H9 (cell line): ENCODE data around the gene ZNF641. TPM values are rescaled to one million over a fixed set of nuclear protein-coding genes. Genes with fewer than 3 reads are reported as not detected.

Source experiments
- DNase-seq: peaks from one replicate; pipeline ENCODE4 v3.0.0-alpha.2; 2017
- H2AFZ ChIP-seq: one replicate; pipeline ENCODE4 v1.6.1; 2013; ENCODE audit warnings: mild to moderate bottlenecking, low read length, control low read depth, moderate library complexity
- H2AK5ac ChIP-seq: 2 replicates; pipeline ENCODE4 v1.6.1; 2013; ENCODE audit warnings: low read length, control low read depth, mixed read lengths; ENCODE audit not compliant: insufficient read length
- H2BK120ac ChIP-seq: one replicate; pipeline ENCODE4 v1.6.1; 2013; ENCODE audit warnings: low read depth, mild to moderate bottlenecking, low read length, control low read depth, inconsistent platforms; ENCODE audit not compliant: poor library complexity, severe bottlenecking
- H2BK12ac ChIP-seq: 2 replicates; pipeline ENCODE4 v1.6.1; 2013; ENCODE audit warnings: low read length, control low read depth, mixed read lengths, low read depth; ENCODE audit not compliant: insufficient read length
- H2BK15ac ChIP-seq: 2 replicates; pipeline ENCODE4 v1.6.1; 2013; ENCODE audit warnings: low read depth, low read length, control low read depth
- H2BK20ac ChIP-seq: one replicate; pipeline ENCODE4 v1.6.1; 2013; ENCODE audit warnings: low read depth, mild to moderate bottlenecking, low read length, control low read depth, inconsistent platforms; ENCODE audit not compliant: poor library complexity, severe bottlenecking
- H2BK5ac ChIP-seq: 2 replicates; pipeline ENCODE4 v1.6.1; 2013; ENCODE audit warnings: low read length, control low read depth, mixed read lengths; ENCODE audit not compliant: insufficient read length
- H3K14ac ChIP-seq: 2 replicates; pipeline ENCODE4 v1.6.1; 2013; ENCODE audit warnings: low read length, control low read depth; ENCODE audit not compliant: insufficient read depth
- H3K18ac ChIP-seq: 2 replicates; pipeline ENCODE4 v1.6.1; 2013; ENCODE audit warnings: low read depth, mild to moderate bottlenecking, mixed read lengths, low read length, control low read depth; ENCODE audit not compliant: insufficient read length
- H3K23ac ChIP-seq: 2 replicates; pipeline ENCODE4 v1.6.1; 2013; ENCODE audit warnings: low read length, control low read depth, mixed read lengths, low read depth; ENCODE audit not compliant: insufficient read length
- H3K23me2 ChIP-seq: 2 replicates; pipeline ENCODE4 v1.6.1; 2013; ENCODE audit warnings: low read depth, mild to moderate bottlenecking, mixed read lengths, low read length, control low read depth; ENCODE audit not compliant: insufficient read length, poor library complexity, severe bottlenecking
- H3K27ac ChIP-seq: 2 replicates; pipeline ENCODE4 v1.5.1; 2013; ENCODE audit warnings: low read length, control low read depth, mixed read lengths, low read depth; ENCODE audit not compliant: insufficient read length
- H3K27me3 ChIP-seq: 2 replicates; pipeline ENCODE4 v1.6.1; 2013; ENCODE audit warnings: low read length, control low read depth, inconsistent platforms; ENCODE audit not compliant: insufficient read depth
- H3K4ac ChIP-seq: 2 replicates; pipeline ENCODE4 v1.6.1; 2013; ENCODE audit warnings: low read depth, mild to moderate bottlenecking, control low read depth, inconsistent platforms, low read length, moderate library complexity
- H3K4me1 ChIP-seq: 2 replicates; pipeline ENCODE4 v1.6.1; 2013; ENCODE audit warnings: low read length, control low read depth, inconsistent platforms; ENCODE audit not compliant: insufficient read depth
- H3K4me2 ChIP-seq: 2 replicates; pipeline ENCODE4 v1.6.1; 2013; ENCODE audit warnings: low read length, control low read depth, mixed read lengths; ENCODE audit not compliant: insufficient read length, insufficient read depth
- H3K56ac ChIP-seq: 2 replicates; pipeline ENCODE4 v1.6.1; 2013; ENCODE audit warnings: low read depth, mild to moderate bottlenecking, mixed read lengths, low read length, control low read depth; ENCODE audit not compliant: insufficient read length
- H3K79me1 ChIP-seq: 2 replicates; pipeline ENCODE4 v1.6.1; 2013; ENCODE audit warnings: low read depth, mild to moderate bottlenecking, moderate library complexity, low read length, control low read depth, inconsistent platforms; ENCODE audit not compliant: insufficient read depth, poor library complexity, severe bottlenecking
- H3K79me2 ChIP-seq: 2 replicates; pipeline ENCODE4 v1.6.1; 2013; ENCODE audit warnings: low read length, control low read depth, inconsistent platforms; ENCODE audit not compliant: insufficient read depth
- H3K9ac ChIP-seq: 2 replicates; pipeline ENCODE4 v1.6.1; 2013; ENCODE audit warnings: low read length, control low read depth, mixed read lengths; ENCODE audit not compliant: insufficient read length; ENCODE audit errors: extremely low read depth
- H3K9me3 ChIP-seq: one replicate; pipeline ENCODE4 v1.6.1; 2013; ENCODE audit warnings: low read depth, low read length, inconsistent platforms; ENCODE audit not compliant: control insufficient read depth
- H3T11ph ChIP-seq: one replicate; pipeline ENCODE4 v1.6.1; 2013; ENCODE audit warnings: mild to moderate bottlenecking, low read length, control low read depth, inconsistent platforms
- H4K20me1 ChIP-seq: one replicate; pipeline ENCODE4 v1.6.1; 2013; ENCODE audit not compliant: control insufficient read depth, insufficient read length, insufficient read depth
- H4K5ac ChIP-seq: 2 replicates; pipeline ENCODE4 v1.6.1; 2013; ENCODE audit warnings: low read depth, mild to moderate bottlenecking, mixed read lengths, low read length, control low read depth; ENCODE audit not compliant: insufficient read length
- H4K8ac ChIP-seq: replicated peaks from 2 replicates; pipeline ENCODE4 v1.6.1; 2013; ENCODE audit warnings: low read length, control low read depth, mixed read lengths, low read depth; ENCODE audit not compliant: insufficient read length
- H4K91ac ChIP-seq: 2 replicates; pipeline ENCODE4 v1.6.1; 2013; ENCODE audit warnings: low read depth, mild to moderate bottlenecking, moderate library complexity, mixed read lengths, low read length, control low read depth; ENCODE audit not compliant: insufficient read length
- H3K27ac Mint-ChIP-seq, 3 experiments: 2 replicates in 2 of 3; 3 replicates in 1 of 3; pipeline ENCODE4 v1.8.0; 2020 to 2021; ENCODE audit warnings: mixed read lengths in 3 of 3, mild to moderate bottlenecking in 1 of 3, moderate library complexity in 1 of 3
- H3K27me3 Mint-ChIP-seq: 2 replicates; pipeline ENCODE4 v1.8.0; 2021; ENCODE audit warnings: low read depth, mild to moderate bottlenecking, moderate library complexity, mixed read lengths
- H3K36me3 Mint-ChIP-seq, 3 experiments: 2 replicates in 2 of 3; 3 replicates in 1 of 3; pipeline ENCODE4 v1.8.0; 2020 to 2021; ENCODE audit warnings: low read depth in 3 of 3, mixed read lengths in 3 of 3; ENCODE audit not compliant: insufficient read depth in 1 of 3
- H3K4me1 Mint-ChIP-seq, 2 experiments: 2 replicates each; pipeline ENCODE4 v1.8.0; 2020; ENCODE audit warnings: mixed read lengths in 2 of 2
- H3K4me3 Mint-ChIP-seq, 2 experiments: 2 replicates in 1 of 2; 3 replicates in 1 of 2; pipeline ENCODE4 v1.8.0; 2020 to 2021; ENCODE audit warnings: mild to moderate bottlenecking in 2 of 2, mixed read lengths in 2 of 2, moderate library complexity in 1 of 2
- H3K9me3 Mint-ChIP-seq, 2 experiments: 2 replicates in 1 of 2; 3 replicates in 1 of 2; pipeline ENCODE4 v1.8.0; 2020; ENCODE audit warnings: mild to moderate bottlenecking in 2 of 2, mixed read lengths in 2 of 2, moderate library complexity in 1 of 2
- CTCF ChIP-seq: fragments of 200-600 bp; sonication (generic); conservative IDR thresholded peaks from 3 replicates; pipeline ENCODE4 v1.8.0; 2021; ENCODE audit warnings: antibody characterized with exemption, mild to moderate bottlenecking
- WGBS: extraction: QIAGEN DNeasy Blood & Tissue Kit; methylation state at CpG from one replicate; pipeline ENCODE4 v1.1.7; 2013; ENCODE audit warnings: missing lambda C conversion rate, low lambda C conversion rate, mixed read lengths; ENCODE audit not compliant: insufficient read length; ENCODE audit errors: extremely low coverage; 5-methylcytosine and 5-hydroxymethylcytosine counted together
- total RNA-seq: library from RNA; stranded (reverse); gene quantifications from 2 replicates; pipeline ENCODE4 v1.2.1, GENCODE V29; 2021

The ZNF641 gene
- total RNA-seq, 1 experiment from 2014 or later: 8.5 TPM

GRCh38 chr12:48389409-48389808 is 38.7 kb upstream of the ZNF641 start:
- Histone ChIP-seq H3K79me2 (no peaks in the 10 kb centered on the region), H2AFZ (no peak overlapping the region), H3K27ac (no peak overlapping the region), H3K23me2 (no peaks in the 10 kb centered on the region), H3K27me3 (no peaks in the 10 kb centered on the region), H3T11ph (no peak overlapping the region), H2AK5ac (no peak overlapping the region), H3K4ac (no peak overlapping the region), H4K5ac (no peak overlapping the region), H4K20me1 (no peaks in the 10 kb centered on the region), H3K14ac (no peak overlapping the region), H3K4me1 (no peaks in the 10 kb centered on the region), H2BK120ac (no peak overlapping the region), H2BK20ac (no peak overlapping the region), H2BK15ac (no peak overlapping the region), H3K23ac (no peak overlapping the region), H3K56ac (no peak overlapping the region), H3K4me2 (no peak overlapping the region), H3K9me3 (no peaks in the 10 kb centered on the region), H3K9ac (no peak overlapping the region), H3K79me1 (no peaks in the 10 kb centered on the region), H3K18ac (no peak overlapping the region), H4K8ac (no peak overlapping the region), H2BK5ac (no peak overlapping the region), H4K91ac (no peak overlapping the region), H2BK12ac (no peak overlapping the region)
- Mint-ChIP-seq H3K27ac (no peak overlapping the region), H3K36me3 (no peaks in the 10 kb centered on the region), H3K27me3 (peaks cover 27% of the 10 kb centered on the region), H3K4me3 (no peak overlapping the region), H3K4me1 (no peaks in the 10 kb centered on the region), H3K9me3 (peaks cover 9 to 85% of the 10 kb centered on the region in 2 experiments; a peak in 4 of 5 replicates)
- TF ChIP-seq CTCF: no peak
- no peak for DNase-seq
- no CpG with 5 or more reads among the region's 3 CpGs for WGBS
